Measurements from ENCODE around the gene C4orf50. TPM values are rescaled to one million over a fixed set of nuclear protein-coding genes. Genes with fewer than 3 reads are reported as not detected.

C4orf50 gene
- total and polyA plus RNA-seq, 8 donors: 0.01 to 0.10 (median 0.01) TPM; not detected in 1

- Histone ChIP-seq H3K27ac (no peak overlapping the region), H3K27me3 (no peaks in the 10 kb centered on the region), H3K4me1 (no peaks in the 10 kb centered on the region), H3K4me3 (no peak overlapping the region), H3K36me3 (no peaks in the 10 kb centered on the region), H3K9me3 (no peaks in the 10 kb centered on the region)
- ATAC-seq (no peak), DNase-seq (no peak)
- intact Hi-C loops (cut with DNase I): no loop called here
- no peak for TF ChIP-seq CTCF (IDR thresholded peaks at IDR 0.05)
Observed at GRCh38 chr4:5854929-5855328, 163.3 kb downstream of the C4orf50 start.

- Histone ChIP-seq H3K4me3 (no peak overlapping the region), H3K27ac (no peak overlapping the region), H3K27me3 (no peaks in the 10 kb centered on the region), H3K36me3 (no peaks in the 10 kb centered on the region), H3K9me3 (no peaks in the 10 kb centered on the region), H3K4me1 (no peaks in the 10 kb centered on the region)
- intact Hi-C loops (cut with DNase I): no loop called here
- ATAC-seq: no peak
- TF ChIP-seq CTCF (IDR thresholded peaks at IDR 0.05): no peak
- DNase-seq: no peak
Observed at GRCh38 chr4:5852523-5853202, 165.6 kb downstream of the C4orf50 start.

GRCh38 chr4:5851637-5852301 is 166.5 kb downstream of the C4orf50 start:
- no peaks in the 10 kb centered on the region for H3K4me1 ChIP-seq
- intact Hi-C loops (cut with DNase I): no loop called here
- H3K9me3 ChIP-seq: no peaks in the 10 kb centered on the region
- H3K27ac ChIP-seq: no peak overlapping the region
- ATAC-seq: no peak
- no peak for TF ChIP-seq CTCF (IDR thresholded peaks at IDR 0.05)
- DNase-seq: no peak
- H3K27me3 ChIP-seq: no peaks in the 10 kb centered on the region
- no peaks in the 10 kb centered on the region for H3K36me3 ChIP-seq
- no peak overlapping the region for H3K4me3 ChIP-seq

Small RNA genes within 50 kb of the gene (microRNA-seq; reads per million reads assigned to microRNA genes)
- gene MIR378D1: 0.14 to 0.17 reads per million in 2 donors

Other genes starting within 250 kb of the C4orf50 start
- 1 to 10 TPM; 5.2 to 5.4 TPM for gene CRMP1, start 125.3 kb downstream of the C4orf50 start, total RNA-seq
- gene CRMP1, start 125.3 kb downstream of the C4orf50 start, polyA plus RNA-seq (ENCODE audit: insufficient read length in 6 of 6): 10 to 100 TPM; 54.4 to 76.2 (median 66.5) TPM
- under 1 TPM; 0.29 to 0.79 TPM for gene JAKMIP1, start 182.1 kb upstream of the C4orf50 start, total RNA-seq
- under 1 TPM in 5 of 6 donors, not detected in 1; 0.13 to 0.21 (median 0.16) TPM for gene JAKMIP1, start 182.1 kb upstream of the C4orf50 start, polyA plus RNA-seq (ENCODE audit: insufficient read length in 6 of 6)